GM12892 (cell line): ENCODE data around the gene OTOGL.

Experiments
- POLR2A ChIP-seq: IDR thresholded peaks from 2 replicates; pipeline ENCODE4 v1.6.1; 2011; ENCODE audit warnings: low read depth, low read length, control low read depth
- TAF1 ChIP-seq: IDR thresholded peaks from 2 replicates; pipeline ENCODE4 v1.6.1; 2011; ENCODE audit warnings: low read depth, mild to moderate bottlenecking, control low read depth, low read length, borderline replicate concordance

- TF ChIP-seq TAF1 (no peak), POLR2A (no peak)
Measured at GRCh38 chr12:80415466-80415865, 316.1 kb downstream of the OTOGL start.
